Gastrocnemius medialis (tissue), 4 donors: ENCODE results near the gene AADACL4.
"Not testable (repeated sequence)": the region's sequence is repeated elsewhere in the genome, so short reads cannot be mapped to it uniquely, and the experiment has no call there.

Source experiments
- POLR2A ChIP-seq, 2 donors: fragments of 450-650 bp; IDR thresholded peaks; one replicate each; pipeline ENCODE4 v1.6.1; 2017; ENCODE audit warnings: antibody characterized with exemption in 2 of 2, mild to moderate bottlenecking in 2 of 2, moderate library complexity in 2 of 2
- TF ChIP-seq, protein P1 (sequence below), 5 experiments: fragments of 450-650 bp in 3 of 5; fragments of 200-600 bp in 2 of 5; sonication (generic) in 2 of 5; IDR thresholded peaks in 4 of 5; conservative IDR thresholded peaks in 1 of 5; 1 replicate in 4 of 5; 2 replicates in 1 of 5; pipeline ENCODE4 v1.5.1; 2016 to 2019; ENCODE audit warnings: antibody characterized with exemption in 5 of 5, mild to moderate bottlenecking in 3 of 5, moderate library complexity in 3 of 5

DNA sequence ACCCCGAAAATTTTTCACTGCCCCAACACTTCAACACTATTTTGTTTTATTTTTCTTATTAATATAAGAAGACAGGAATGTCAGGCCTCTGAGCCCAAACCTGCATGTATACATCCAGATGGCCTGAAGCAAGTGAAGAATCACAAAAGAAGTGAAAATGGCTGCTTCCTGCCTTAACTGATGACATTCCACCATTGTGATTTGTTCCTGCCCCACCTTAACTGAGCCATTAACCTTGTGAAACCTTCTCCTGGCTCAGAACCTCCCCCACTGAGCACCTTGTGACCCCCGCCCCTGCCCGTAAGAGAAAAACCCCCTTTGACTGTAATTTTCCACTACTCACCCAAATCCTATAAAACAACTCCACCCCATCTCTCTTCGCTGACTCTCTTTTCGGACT lies 69.8 kb downstream of the AADACL4 start:
- TF ChIP-seq, protein P1, sequence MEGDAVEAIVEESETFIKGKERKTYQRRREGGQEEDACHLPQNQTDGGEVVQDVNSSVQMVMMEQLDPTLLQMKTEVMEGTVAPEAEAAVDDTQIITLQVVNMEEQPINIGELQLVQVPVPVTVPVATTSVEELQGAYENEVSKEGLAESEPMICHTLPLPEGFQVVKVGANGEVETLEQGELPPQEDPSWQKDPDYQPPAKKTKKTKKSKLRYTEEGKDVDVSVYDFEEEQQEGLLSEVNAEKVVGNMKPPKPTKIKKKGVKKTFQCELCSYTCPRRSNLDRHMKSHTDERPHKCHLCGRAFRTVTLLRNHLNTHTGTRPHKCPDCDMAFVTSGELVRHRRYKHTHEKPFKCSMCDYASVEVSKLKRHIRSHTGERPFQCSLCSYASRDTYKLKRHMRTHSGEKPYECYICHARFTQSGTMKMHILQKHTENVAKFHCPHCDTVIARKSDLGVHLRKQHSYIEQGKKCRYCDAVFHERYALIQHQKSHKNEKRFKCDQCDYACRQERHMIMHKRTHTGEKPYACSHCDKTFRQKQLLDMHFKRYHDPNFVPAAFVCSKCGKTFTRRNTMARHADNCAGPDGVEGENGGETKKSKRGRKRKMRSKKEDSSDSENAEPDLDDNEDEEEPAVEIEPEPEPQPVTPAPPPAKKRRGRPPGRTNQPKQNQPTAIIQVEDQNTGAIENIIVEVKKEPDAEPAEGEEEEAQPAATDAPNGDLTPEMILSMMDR (IDR thresholded peaks at IDR 0.05 in 4 of 5, conservative IDR thresholded peaks at IDR 0.05 in 1 of 5) = not testable (repeated sequence)
- not testable (repeated sequence) for TF ChIP-seq POLR2A (IDR thresholded peaks at IDR 0.05)
